HT-29 (cell line): ENCODE data around the gene RRAGB. TPM values are rescaled to one million over a fixed set of nuclear protein-coding genes. Genes with fewer than 3 reads are reported as not detected.
"Not testable (repeated sequence)": the region's sequence is repeated elsewhere in the genome, so short reads cannot be mapped to it uniquely, and the experiment has no call there.

Experiments used
- DNase-seq: peaks from one replicate; pipeline ENCODE4 v3.0.0-alpha.2; 2015; ENCODE audit warnings: low spot score
- total RNA-seq: library from RNA; depleted of rRNA; stranded (reverse); fragments of >200 nt; shearing (Covaris generic); gene quantifications from 2 replicates; pipeline ENCODE4 v1.2.3, GENCODE V29; 2014; rRNA removed

Gene RRAGB
- total RNA-seq = 4.3 and 10.4 TPM in 2 replicates

- peak; percentile 97 for DNase-seq
These were observed at the start of gene RRAGB for GRCh38 chrX:55717521-55718497. TSS of gene RRAGB (plus strand) at chrX:55717749. CDS start at chrX:55718328, 579 bp downstream.

- DNase-seq = no peak
These were observed 49.5 kb upstream of the RRAGB start for GRCh38 chrX:55668084-55668483.

GRCh38 chrX:55688579-55688978 lies 29.0 kb upstream of the RRAGB start:
- DNase-seq = not testable (repeated sequence)

- no peak for DNase-seq
These were observed 22.1 kb upstream of the RRAGB start for GRCh38 chrX:55695227-55696018.

- DNase-seq = no peak
These were observed 20.2 kb upstream of the RRAGB start for GRCh38 chrX:55697381-55697780.

GRCh38 chrX:55702671-55703070 lies 14.9 kb upstream of the RRAGB start:
- DNase-seq = peak; percentile 47

GRCh38 chrX:55703436-55703835 lies 14.1 kb upstream of the RRAGB start:
- not testable (repeated sequence) for DNase-seq

- DNase-seq = not testable (repeated sequence)
These were observed 12.5 kb upstream of the RRAGB start for GRCh38 chrX:55705066-55705465.

- DNase-seq = no peak
These were observed 7.8 kb upstream of the RRAGB start for GRCh38 chrX:55709735-55710134.

- DNase-seq = peak; percentile 65
These were observed 6.8 kb upstream of the RRAGB start for GRCh38 chrX:55710701-55711100.

- no peak for DNase-seq
These were observed 3.9 kb upstream of the RRAGB start for GRCh38 chrX:55713631-55714030.

- no peak for DNase-seq
These were observed 3.4 kb upstream of the RRAGB start for GRCh38 chrX:55714161-55714560.

GRCh38 chrX:55715847-55716246 lies 1.7 kb upstream of the RRAGB start:
- no peak for DNase-seq

- no peak for DNase-seq
These were observed 612 bp upstream of the RRAGB start for GRCh38 chrX:55716937-55717336.

- DNase-seq = no peak
These were observed 14.3 kb downstream of the RRAGB start for GRCh38 chrX:55731826-55732225.

GRCh38 chrX:55738969-55739368 lies 21.4 kb downstream of the RRAGB start:
- DNase-seq = no peak

GRCh38 chrX:55742649-55743048 lies 25.1 kb downstream of the RRAGB start:
- DNase-seq = peak; percentile 4

- DNase-seq = not testable (repeated sequence)
These were observed 30.9 kb downstream of the RRAGB start for GRCh38 chrX:55748463-55748862.

GRCh38 chrX:55750256-55750655 lies 32.7 kb downstream of the RRAGB start:
- DNase-seq = no peak

GRCh38 chrX:55754861-55755294 lies 37.3 kb downstream of the RRAGB start:
- no peak for DNase-seq

GRCh38 chrX:55758033-55758432 lies 40.5 kb downstream of the RRAGB start:
- no peak for DNase-seq

GRCh38 chrX:55759478-55759877 lies 41.9 kb downstream of the RRAGB start:
- no peak for DNase-seq
